GM12873 (cell line): Measurements from ENCODE around the gene TSC1.

Experiments used
- CTCF ChIP-seq: IDR thresholded peaks from 2 replicates; pipeline ENCODE4 v1.5.1; 2012; ENCODE audit warnings: low read depth, mild to moderate bottlenecking, moderate library complexity, low read length, control low read depth; ENCODE audit not compliant: insufficient read depth; ENCODE audit errors: missing control alignments

Gene TSC1

GRCh38 chr9:132955768-132956167 lies 11.4 kb upstream of the TSC1 start:
- no peak for TF ChIP-seq CTCF

GRCh38 chr9:132955123-132955522 lies 10.7 kb upstream of the TSC1 start:
- no peak for TF ChIP-seq CTCF

- no peak for TF ChIP-seq CTCF
Measured at GRCh38 chr9:132949709-132950108, 5.3 kb upstream of the TSC1 start.

- TF ChIP-seq CTCF = no peak
Measured at GRCh38 chr9:132948482-132949050, 4.2 kb upstream of the TSC1 start.

GRCh38 chr9:132947756-132948155 lies 3.3 kb upstream of the TSC1 start:
- TF ChIP-seq CTCF = no peak

- TF ChIP-seq CTCF = no peak
Measured at GRCh38 chr9:132946631-132947295, 2.3 kb upstream of the TSC1 start.

- no peak for TF ChIP-seq CTCF
Measured at GRCh38 chr9:132946211-132946610, 1.8 kb upstream of the TSC1 start.
